CD8-positive, alpha-beta memory T cell (primary cell): ENCODE results near the gene ZBTB1. TPM values are rescaled to one million over a fixed set of nuclear protein-coding genes. Genes with fewer than 3 reads are reported as not detected.

Source experiments
- CTCF ChIA-PET: fragments of 350-600 bp; sonication (Branson Sonifier 250); formaldehyde crosslinking; loops from one replicate; lab custom pipeline; 2021; ENCODE audit warnings: antibody characterized with exemption; lab: Charles Lee
- POLR2A ChIA-PET: fragments of 350-600 bp; sonication (Branson Sonifier 250); formaldehyde crosslinking; loops from one replicate; lab custom pipeline; 2021; ENCODE audit warnings: antibody characterized with exemption; lab: Charles Lee
- DNase-seq, 5 donors: peaks; one replicate each; pipeline versions ENCODE4 v3.0.0 to v3.0.0-alpha.2; 2020 to 2022; ENCODE audit warnings: mixed read lengths in 1 of 5
- H3K27ac ChIP-seq: one replicate; pipeline ENCODE4 v1.7.0; 2013; ENCODE audit warnings: low read depth, mild to moderate bottlenecking, low read length, moderate library complexity
- H3K27me3 ChIP-seq: 2 replicates; pipeline ENCODE4 v1.7.0; 2013; ENCODE audit warnings: low read length, mild to moderate bottlenecking; ENCODE audit not compliant: insufficient read depth, poor library complexity, severe bottlenecking
- H3K36me3 ChIP-seq: 2 replicates; pipeline ENCODE4 v1.7.0; 2013; ENCODE audit warnings: mild to moderate bottlenecking, low read length, moderate library complexity; ENCODE audit not compliant: insufficient read depth
- H3K4me1 ChIP-seq: 2 replicates; pipeline ENCODE4 v1.7.0; 2013; ENCODE audit warnings: mild to moderate bottlenecking, low read length, moderate library complexity; ENCODE audit not compliant: insufficient read depth
- H3K4me3 ChIP-seq: 2 replicates; pipeline ENCODE4 v1.7.0; 2013; ENCODE audit warnings: mild to moderate bottlenecking, low read length
- H3K9me3 ChIP-seq: 2 replicates; pipeline ENCODE4 v1.7.0; 2013; ENCODE audit warnings: mild to moderate bottlenecking, low read length
- H3K27ac Mint-ChIP-seq, 8 donors: one replicate each; pipeline ENCODE4 v1.8.0; 2020 to 2021; ENCODE audit warnings: mixed read lengths in 8 of 8, mild to moderate bottlenecking in 6 of 8, inconsistent platforms in 3 of 8, moderate library complexity in 3 of 8
- H3K27me3 Mint-ChIP-seq, 2 donors: one replicate each; pipeline ENCODE4 v1.8.0; 2020 to 2021; ENCODE audit warnings: mixed read lengths in 2 of 2, mild to moderate bottlenecking in 1 of 2, moderate library complexity in 1 of 2
- H3K36me3 Mint-ChIP-seq, 3 donors: one replicate each; pipeline ENCODE4 v1.8.0; 2020 to 2021; ENCODE audit warnings: mixed read lengths in 3 of 3, inconsistent platforms in 1 of 3, mild to moderate bottlenecking in 1 of 3
- H3K4me1 Mint-ChIP-seq, 3 donors: one replicate each; pipeline ENCODE4 v1.8.0; 2020 to 2021; ENCODE audit warnings: mixed read lengths in 3 of 3, inconsistent platforms in 1 of 3, mild to moderate bottlenecking in 1 of 3
- H3K4me3 Mint-ChIP-seq, 7 donors: one replicate each; pipeline ENCODE4 v1.8.0; 2020 to 2021; ENCODE audit warnings: mixed read lengths in 7 of 7, mild to moderate bottlenecking in 6 of 7, moderate library complexity in 4 of 7, inconsistent platforms in 2 of 7
- H3K9me3 Mint-ChIP-seq, 5 donors: one replicate each; pipeline ENCODE4 v1.8.0; 2020 to 2022; ENCODE audit warnings: mixed read lengths in 5 of 5, mild to moderate bottlenecking in 3 of 5, moderate library complexity in 2 of 5, inconsistent platforms in 1 of 5
- polyA plus RNA-seq: library from polyadenylated mRNA; unstranded; fragments of 300-500 nt; fragmentation: Illumina TruSeq; gene quantifications from one replicate; pipeline ENCODE4 v1.2.3, GENCODE V29; 2021
- total RNA-seq, 2 experiments: library from RNA; stranded (reverse); gene quantifications; one replicate each; pipeline ENCODE4 v1.2.3, GENCODE V29; 2021

ZBTB1 gene
- total and polyA plus RNA-seq, 3 experiments from 2014 or later = 48.2 to 51.7 (median 48.4) TPM

- H3K27ac ChIP-seq = no peak overlapping the region
- H3K4me3 ChIP-seq = no peak overlapping the region
- ChIA-PET CTCF (interaction anchor here (1.6 to 4.2 kb wide), 3 partner anchors 10 to 54 kb away, joined by 6 to 35 read pairs (median 10); no protein-coding TSS in a partner anchor), POLR2A (no interaction called here)
- no peaks in the 10 kb centered on the region for H3K4me1 ChIP-seq
- no peaks in the 10 kb centered on the region for H3K27me3 ChIP-seq
- H3K9me3 ChIP-seq = no peaks in the 10 kb centered on the region
- H3K36me3 ChIP-seq = peaks cover under 1% of the 10 kb centered on the region
- peaks cover 0 to 37% (median 5%) of the 10 kb centered on the region in 3 donors for H3K36me3 Mint-ChIP-seq
- H3K9me3 Mint-ChIP-seq = no peaks in the 10 kb centered on the region
- no peak for DNase-seq
- H3K27me3 Mint-ChIP-seq = no peaks in the 10 kb centered on the region
- H3K4me3 Mint-ChIP-seq = no peak overlapping the region
- peaks cover 8 to 37% (median 30%) of the 10 kb centered on the region in 3 donors for H3K4me1 Mint-ChIP-seq
- no peak overlapping the region for H3K27ac Mint-ChIP-seq
These were observed 28.1 kb upstream of the ZBTB1 start for GRCh38 chr14:64476438-64476837.

GRCh38 chr14:64478634-64479250 is 25.8 kb upstream of the ZBTB1 start:
- H3K9me3 Mint-ChIP-seq = no peaks in the 10 kb centered on the region
- H3K4me1 Mint-ChIP-seq = peaks cover 6 to 35% (median 23%) of the 10 kb centered on the region in 3 donors
- Histone ChIP-seq H3K4me3 (no peak overlapping the region), H3K27ac (no peak overlapping the region), H3K9me3 (no peaks in the 10 kb centered on the region), H3K27me3 (no peaks in the 10 kb centered on the region), H3K36me3 (peaks cover 5% of the 10 kb centered on the region), H3K4me1 (no peaks in the 10 kb centered on the region)
- POLR2A ChIA-PET = interaction anchor here (0.7 to 1.5 kb wide), 2 partner anchors 19 to 26 kb away, joined by 3 to 6 read pairs; partner anchors contain the start of gene ZBTB1
- peaks cover 0 to 42% (median 2%) of the 10 kb centered on the region in 3 donors for H3K36me3 Mint-ChIP-seq
- peak overlapping the region in 2 of 8 donors; percentile 13 to 29 for H3K27ac Mint-ChIP-seq
- peak in 2 of 5 donors; percentile 11 to 15 for DNase-seq
- no peak overlapping the region for H3K4me3 Mint-ChIP-seq
- H3K27me3 Mint-ChIP-seq = no peaks in the 10 kb centered on the region
- CTCF ChIA-PET = interaction anchor here (0.6 to 4.2 kb wide), 21 partner anchors 8 to 174 kb away, joined by 3 to 35 read pairs (median 4); partner anchors contain the start of gene HSPA2

- Histone ChIP-seq H3K27me3 (no peaks in the 10 kb centered on the region), H3K4me1 (peaks cover 14% of the 10 kb centered on the region), H3K36me3 (peaks cover 28% of the 10 kb centered on the region), H3K9me3 (no peaks in the 10 kb centered on the region), H3K27ac (no peak overlapping the region), H3K4me3 (no peak overlapping the region)
- H3K27me3 Mint-ChIP-seq = no peaks in the 10 kb centered on the region
- no peak overlapping the region for H3K4me3 Mint-ChIP-seq
- ChIA-PET POLR2A (no interaction called here), CTCF (interaction anchor here (0.7 to 1.5 kb wide), 3 partner anchors 9 to 12 kb away, joined by 3 to 5 read pairs (median 3); no protein-coding TSS in a partner anchor)
- peak overlapping the region in 2 of 8 donors; percentile 29 to 74 for H3K27ac Mint-ChIP-seq
- no peak for DNase-seq
- H3K4me1 Mint-ChIP-seq = peaks cover 38 to 65% (median 51%) of the 10 kb centered on the region in 3 donors
- H3K36me3 Mint-ChIP-seq = peaks cover 0 to 84% (median 18%) of the 10 kb centered on the region in 3 donors
- H3K9me3 Mint-ChIP-seq = no peaks in the 10 kb centered on the region
These were observed 15.9 kb upstream of the ZBTB1 start for GRCh38 chr14:64488590-64489099.

- Mint-ChIP-seq H3K4me3 (no peak overlapping the region), H3K9me3 (no peaks in the 10 kb centered on the region), H3K4me1 (peaks cover 48 to 77% (median 69%) of the 10 kb centered on the region in 3 donors), H3K27ac (peak overlapping the region in 3 of 8 donors; percentile 5 to 77 (median 46)), H3K36me3 (peaks cover 0 to 80% (median 19%) of the 10 kb centered on the region in 3 donors), H3K27me3 (no peaks in the 10 kb centered on the region)
- Histone ChIP-seq H3K4me3 (no peak overlapping the region), H3K9me3 (no peaks in the 10 kb centered on the region), H3K36me3 (peaks cover 21% of the 10 kb centered on the region), H3K27me3 (no peaks in the 10 kb centered on the region), H3K4me1 (peaks cover 23% of the 10 kb centered on the region), H3K27ac (no peak overlapping the region)
- CTCF ChIA-PET = interaction anchor here (1.4 to 1.8 kb wide), 3 partner anchors 13 to 20 kb away, joined by 4 to 8 read pairs (median 7); no protein-coding TSS in a partner anchor
- no peak for DNase-seq
- POLR2A ChIA-PET = interaction anchor here (1.4 kb wide), 1 partner anchor 12 kb away, joined by 7 read pairs; the partner anchor contains the start of genes ZBTB1 and ZBTB25
These were observed 12.9 kb upstream of the ZBTB1 start for GRCh38 chr14:64491637-64492036.

GRCh38 chr14:64493455-64493854 is 11.1 kb upstream of the ZBTB1 start:
- POLR2A ChIA-PET = no interaction called here
- Mint-ChIP-seq H3K36me3 (peaks cover 0 to 75% (median 10%) of the 10 kb centered on the region in 3 donors), H3K4me3 (peak overlapping the region in 2 of 7 donors; percentile 5 to 6), H3K4me1 (peaks cover 56 to 81% (median 78%) of the 10 kb centered on the region in 3 donors), H3K27me3 (no peaks in the 10 kb centered on the region), H3K27ac (peak overlapping the region in 6 of 8 donors; percentile 8 to 83 (median 51)), H3K9me3 (no peaks in the 10 kb centered on the region)
- H3K27me3 ChIP-seq = no peaks in the 10 kb centered on the region
- no peak for DNase-seq
- CTCF ChIA-PET = interaction anchor here (0.6 to 1.6 kb wide), 5 partner anchors 16 to 150 kb away, joined by 4 to 5 read pairs (median 4); no protein-coding TSS in a partner anchor
- no peaks in the 10 kb centered on the region for H3K9me3 ChIP-seq
- H3K36me3 ChIP-seq = peaks cover 13% of the 10 kb centered on the region
- peaks cover 39% of the 10 kb centered on the region for H3K4me1 ChIP-seq
- no peak overlapping the region for H3K4me3 ChIP-seq
- no peak overlapping the region for H3K27ac ChIP-seq

- no peak for DNase-seq
- Mint-ChIP-seq H3K4me1 (peaks cover 65 to 90% (median 88%) of the 10 kb centered on the region in 3 donors), H3K36me3 (peaks cover 0 to 78% (median 7%) of the 10 kb centered on the region in 3 donors), H3K4me3 (no peak overlapping the region), H3K27me3 (no peaks in the 10 kb centered on the region), H3K9me3 (no peaks in the 10 kb centered on the region), H3K27ac (peak overlapping the region in 4 of 8 donors; percentile 47 to 82 (median 57))
- Histone ChIP-seq H3K4me3 (no peak overlapping the region), H3K9me3 (no peaks in the 10 kb centered on the region), H3K27me3 (no peaks in the 10 kb centered on the region), H3K27ac (no peak overlapping the region), H3K36me3 (peaks cover 11% of the 10 kb centered on the region), H3K4me1 (peaks cover 55% of the 10 kb centered on the region)
- POLR2A ChIA-PET = interaction anchor here (0.5 to 2.1 kb wide), 3 partner anchors 9 to 16 kb away, joined by 3 to 6 read pairs (median 4); partner anchors contain the start of gene ZBTB1
- CTCF ChIA-PET = interaction anchor here (0.5 to 4.3 kb wide), 4 partner anchors 16 to 61 kb away, joined by 3 to 28 read pairs (median 5); no protein-coding TSS in a partner anchor
These were observed 9.3 kb upstream of the ZBTB1 start for GRCh38 chr14:64495252-64495651.

GRCh38 chr14:64496764-64497163 is 7.8 kb upstream of the ZBTB1 start:
- Histone ChIP-seq H3K4me1 (peaks cover 69% of the 10 kb centered on the region), H3K27me3 (no peaks in the 10 kb centered on the region), H3K27ac (no peak overlapping the region), H3K4me3 (no peak overlapping the region), H3K9me3 (no peaks in the 10 kb centered on the region), H3K36me3 (peaks cover 11% of the 10 kb centered on the region)
- DNase-seq = no peak
- Mint-ChIP-seq H3K27ac (peak overlapping the region in 7 of 8 donors; percentile 51 to 81 (median 68)), H3K27me3 (no peaks in the 10 kb centered on the region), H3K9me3 (no peaks in the 10 kb centered on the region), H3K4me1 (peaks cover 64 to 89% (median 88%) of the 10 kb centered on the region in 3 donors), H3K4me3 (peak overlapping the region; percentile 7 to 60 (median 39)), H3K36me3 (peaks cover 0 to 69% (median 5%) of the 10 kb centered on the region in 3 donors)
- CTCF ChIA-PET = interaction anchor here (1.0 to 4.3 kb wide), 6 partner anchors 9 to 67 kb away, joined by 3 to 28 read pairs (median 6); partner anchors contain the start of gene HSPA2
- POLR2A ChIA-PET = interaction anchor here (0.7 to 2.1 kb wide), 3 partner anchors 8 to 15 kb away, joined by 3 to 6 read pairs (median 4); no protein-coding TSS in a partner anchor
